ENCODE results near the gene HOMEZ. TPM values are rescaled to one million over a fixed set of nuclear protein-coding genes. Genes with fewer than 3 reads are reported as not detected.

HOMEZ gene
- polyA plus RNA-seq, 4 donors = 3.2 to 17.5 (median 7.6) TPM

DNA sequence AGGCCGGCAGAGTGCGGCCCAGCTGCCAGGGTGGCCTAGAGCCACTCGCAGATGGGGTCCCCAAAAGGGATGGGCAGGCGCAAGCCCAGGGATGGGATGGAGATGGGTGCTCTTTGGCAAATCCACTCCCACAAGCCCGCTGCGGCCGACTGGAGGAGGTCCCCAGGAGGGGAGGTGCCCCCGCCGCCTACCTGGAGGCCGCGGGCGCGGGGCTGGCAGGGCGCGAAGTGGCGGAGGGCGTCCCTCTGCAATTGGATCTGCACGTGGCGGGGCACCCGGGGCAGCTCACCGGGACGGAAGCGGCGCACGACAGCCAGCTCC is 16.0 kb upstream of the HOMEZ start:
- DNase-seq (no peak), FAIRE-seq (no peak)
- Histone ChIP-seq H3K4me1 (ENCODE audit: control insufficient read depth in 3 of 3, insufficient read depth in 2 of 3, low read depth in 1 of 3, low read length in 2 of 3) (peaks cover 0 to 35% (median 3%) of the 10 kb centered on the region in 3 donors), H3K9me3 (ENCODE audit: control insufficient read depth in 2 of 2, insufficient read depth in 1 of 2, low read depth in 1 of 2, low read length in 1 of 2) (no peaks in the 10 kb centered on the region), H3K36me3 (ENCODE audit: control insufficient read depth in 3 of 3, insufficient read depth in 2 of 3, low read depth in 1 of 3, low read length in 3 of 3) (peaks cover 0 to 11% (median 2%) of the 10 kb centered on the region in 3 donors), H3K4me3 (ENCODE audit: low read depth in 1 of 3, low read length in 3 of 3) (peak overlapping the region; percentile 68 to 75 (median 73)), H3K27ac (ENCODE audit: low read depth in 1 of 3, low read length in 2 of 3) (peak overlapping the region; percentile 91 to 98 (median 93)), H3K27me3 (ENCODE audit: control insufficient read depth in 3 of 3, insufficient read depth in 3 of 3, low read length in 3 of 3) (no peaks in the 10 kb centered on the region)
- WGBS, 3 donors = 0 to 1% (median 0%) methylated on average over 18 to 25 of the region's 25 CpGs

- peak overlapping the region; percentile 93 to 100 (median 98) for H3K27ac ChIP-seq (ENCODE audit: low read depth in 1 of 3, low read length in 2 of 3)
- H3K36me3 ChIP-seq (ENCODE audit: control insufficient read depth in 3 of 3, insufficient read depth in 2 of 3, low read depth in 1 of 3, low read length in 3 of 3) = peaks cover 0 to 15% (median 2%) of the 10 kb centered on the region in 3 donors
- FAIRE-seq (no peak), DNase-seq (peak; percentile 98 to 100)
- H3K27me3 ChIP-seq (ENCODE audit: control insufficient read depth in 3 of 3, insufficient read depth in 3 of 3, low read length in 3 of 3) = no peaks in the 10 kb centered on the region
- H3K9me3 ChIP-seq (ENCODE audit: control insufficient read depth in 2 of 2, insufficient read depth in 1 of 2, low read depth in 1 of 2, low read length in 1 of 2) = no peaks in the 10 kb centered on the region
- peaks cover 0 to 35% (median 3%) of the 10 kb centered on the region in 3 donors for H3K4me1 ChIP-seq (ENCODE audit: control insufficient read depth in 3 of 3, insufficient read depth in 2 of 3, low read depth in 1 of 3, low read length in 2 of 3)
- WGBS, 3 donors = 0 to 1% (median 0%) methylated on average over 77 to 87 of the region's 87 CpGs
- H3K4me3 ChIP-seq (ENCODE audit: low read depth in 1 of 3, low read length in 3 of 3) = peak overlapping the region; percentile 51 to 75 (median 75)
These were observed 15.5 kb upstream of the HOMEZ start for GRCh38 chr14:23301288-23301968.

GRCh38 chr14:23300687-23301223 is 14.8 kb upstream of the HOMEZ start:
- FAIRE-seq = no peak
- WGBS, 3 donors = 2 to 4% (median 4%) methylated on average over 13 of the region's 13 CpGs
- Histone ChIP-seq H3K9me3 (ENCODE audit: control insufficient read depth in 2 of 2, insufficient read depth in 1 of 2, low read depth in 1 of 2, low read length in 1 of 2) (no peaks in the 10 kb centered on the region), H3K4me1 (ENCODE audit: control insufficient read depth in 3 of 3, insufficient read depth in 2 of 3, low read depth in 1 of 3, low read length in 2 of 3) (peaks cover 0 to 29% (median 2%) of the 10 kb centered on the region in 3 donors), H3K27ac (ENCODE audit: low read depth in 1 of 3, low read length in 2 of 3) (peak overlapping the region; percentile 93 to 100 (median 98)), H3K4me3 (ENCODE audit: low read depth in 1 of 3, low read length in 3 of 3) (peak overlapping the region; percentile 33 to 75 (median 64)), H3K27me3 (ENCODE audit: control insufficient read depth in 3 of 3, insufficient read depth in 3 of 3, low read length in 3 of 3) (no peaks in the 10 kb centered on the region), H3K36me3 (ENCODE audit: control insufficient read depth in 3 of 3, insufficient read depth in 2 of 3, low read depth in 1 of 3, low read length in 3 of 3) (peaks cover 0 to 19% (median 2%) of the 10 kb centered on the region in 3 donors)
- DNase-seq = peak; percentile 61 to 72

DNA sequence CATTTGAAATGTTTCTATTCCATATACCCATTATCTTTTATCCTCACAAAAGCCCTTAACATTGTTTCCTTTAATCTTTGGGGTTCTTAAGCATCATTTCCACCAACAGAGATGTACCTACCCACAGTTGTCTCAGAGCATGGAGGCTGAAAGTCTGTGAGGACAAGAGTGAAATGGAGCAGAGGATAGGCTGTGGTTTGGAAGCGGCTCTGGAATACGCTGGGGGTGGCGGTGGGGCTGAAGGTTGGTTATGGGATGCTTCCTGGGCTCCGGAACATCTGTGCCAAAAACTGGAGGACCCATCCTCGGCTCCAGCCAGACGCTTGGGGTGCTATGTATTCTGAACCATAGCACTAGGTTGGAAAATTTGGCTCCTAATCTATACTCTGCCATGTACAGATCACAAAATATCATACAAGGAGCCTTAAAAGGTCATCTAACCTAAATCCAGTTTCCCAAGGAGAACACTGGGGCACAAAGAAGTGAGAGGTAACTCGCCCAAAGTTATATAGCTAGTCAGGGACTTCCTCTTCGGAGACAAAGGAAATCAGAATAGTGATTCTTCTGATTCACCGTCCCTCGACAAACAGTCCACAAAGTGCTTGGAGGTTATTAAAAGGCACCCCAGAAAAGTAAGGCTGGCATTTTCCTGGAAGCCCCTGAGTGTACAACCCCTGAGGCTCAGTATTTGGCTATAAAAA is 14.2 kb upstream of the HOMEZ start:
- H3K27ac ChIP-seq (ENCODE audit: low read depth in 1 of 3, low read length in 2 of 3) = peak overlapping the region; percentile 93 to 100 (median 98)
- DNase-seq (no peak), FAIRE-seq (no peak)
- 52 to 66% (median 56%) methylated on average over 10 of the region's 10 CpGs for WGBS, 3 donors
- no peaks in the 10 kb centered on the region for H3K9me3 ChIP-seq (ENCODE audit: control insufficient read depth in 2 of 2, insufficient read depth in 1 of 2, low read depth in 1 of 2, low read length in 1 of 2)
- H3K4me1 ChIP-seq (ENCODE audit: control insufficient read depth in 3 of 3, insufficient read depth in 2 of 3, low read depth in 1 of 3, low read length in 2 of 3) = peaks cover 0 to 24% (median 0%) of the 10 kb centered on the region in 3 donors
- no peaks in the 10 kb centered on the region for H3K27me3 ChIP-seq (ENCODE audit: control insufficient read depth in 3 of 3, insufficient read depth in 3 of 3, low read length in 3 of 3)
- peak overlapping the region in 2 of 3 donors; percentile 64 to 75 for H3K4me3 ChIP-seq (ENCODE audit: low read depth in 1 of 3, low read length in 3 of 3)
- peaks cover 0 to 19% (median 2%) of the 10 kb centered on the region in 3 donors for H3K36me3 ChIP-seq (ENCODE audit: control insufficient read depth in 3 of 3, insufficient read depth in 2 of 3, low read depth in 1 of 3, low read length in 3 of 3)

DNA sequence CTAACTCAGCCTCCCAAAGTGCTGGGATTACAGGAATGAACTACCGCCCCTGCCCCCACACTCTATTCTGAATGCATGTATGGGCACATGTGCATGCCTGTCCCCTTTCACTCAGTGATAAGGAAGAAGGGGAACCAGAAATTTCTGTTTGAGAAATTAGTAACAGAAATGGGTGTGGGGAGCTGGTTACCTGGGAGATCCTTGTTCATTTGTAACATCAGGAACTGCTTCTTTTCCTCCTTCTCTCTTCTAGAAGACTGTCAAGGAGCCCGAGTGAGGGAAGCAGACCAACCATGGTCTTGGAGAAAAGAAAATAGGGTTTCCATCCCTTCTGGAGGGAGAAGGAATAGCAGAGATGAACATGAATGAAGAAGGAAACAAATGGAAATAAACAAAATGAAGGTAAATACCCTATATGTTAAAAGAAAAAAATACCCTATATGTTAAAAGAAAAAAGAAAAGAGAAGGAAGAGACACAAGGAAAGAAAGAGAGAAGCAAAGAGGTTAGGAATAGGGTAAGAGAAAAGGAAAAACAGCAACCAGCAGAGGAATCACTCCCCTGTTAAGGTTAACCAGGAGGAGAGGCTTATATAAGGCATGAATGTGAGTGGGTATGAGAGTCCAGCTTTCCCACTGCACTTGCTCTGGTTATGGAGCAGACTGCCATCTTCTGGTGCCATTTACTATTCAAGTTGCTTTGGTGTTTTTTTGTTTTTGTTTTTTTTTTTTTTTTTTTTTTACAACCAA is 13.5 kb upstream of the HOMEZ start:
- Histone ChIP-seq H3K27me3 (ENCODE audit: control insufficient read depth in 3 of 3, insufficient read depth in 3 of 3, low read length in 3 of 3) (no peaks in the 10 kb centered on the region), H3K4me1 (ENCODE audit: control insufficient read depth in 3 of 3, insufficient read depth in 2 of 3, low read depth in 1 of 3, low read length in 2 of 3) (peaks cover 0 to 24% (median 0%) of the 10 kb centered on the region in 3 donors), H3K4me3 (ENCODE audit: low read depth in 1 of 3, low read length in 3 of 3) (no peak overlapping the region), H3K9me3 (ENCODE audit: control insufficient read depth in 2 of 2, insufficient read depth in 1 of 2, low read depth in 1 of 2, low read length in 1 of 2) (no peaks in the 10 kb centered on the region), H3K36me3 (ENCODE audit: control insufficient read depth in 3 of 3, insufficient read depth in 2 of 3, low read depth in 1 of 3, low read length in 3 of 3) (peaks cover 0 to 19% (median 2%) of the 10 kb centered on the region in 3 donors), H3K27ac (ENCODE audit: low read depth in 1 of 3, low read length in 2 of 3) (peak overlapping the region in 1 of 3 donors; percentile 12)
- 82 to 90% (median 87%) methylated on average over 2 of the region's 2 CpGs for WGBS, 3 donors
- DNase-seq (peak; percentile 53 to 60), FAIRE-seq (no peak)

- Histone ChIP-seq H3K4me1 (ENCODE audit: control insufficient read depth in 3 of 3, insufficient read depth in 2 of 3, low read depth in 1 of 3, low read length in 2 of 3) (peaks cover 0 to 19% (median 0%) of the 10 kb centered on the region in 3 donors), H3K9me3 (ENCODE audit: control insufficient read depth in 2 of 2, insufficient read depth in 1 of 2, low read depth in 1 of 2, low read length in 1 of 2) (no peaks in the 10 kb centered on the region), H3K4me3 (ENCODE audit: low read depth in 1 of 3, low read length in 3 of 3) (no peak overlapping the region), H3K27me3 (ENCODE audit: control insufficient read depth in 3 of 3, insufficient read depth in 3 of 3, low read length in 3 of 3) (peaks cover 0 to 6% (median 0%) of the 10 kb centered on the region in 3 donors), H3K27ac (ENCODE audit: low read depth in 1 of 3, low read length in 2 of 3) (no peak overlapping the region), H3K36me3 (ENCODE audit: control insufficient read depth in 3 of 3, insufficient read depth in 2 of 3, low read depth in 1 of 3, low read length in 3 of 3) (peaks cover 0 to 19% (median 2%) of the 10 kb centered on the region in 3 donors)
- DNase-seq = no peak
- no peak for FAIRE-seq
- 90 to 95% (median 92%) methylated on average over 7 of the region's 7 CpGs for WGBS, 3 donors
These were observed 11.8 kb upstream of the HOMEZ start for GRCh38 chr14:23297611-23298277.

- H3K4me1 ChIP-seq (ENCODE audit: control insufficient read depth in 3 of 3, insufficient read depth in 2 of 3, low read depth in 1 of 3, low read length in 2 of 3) = peaks cover 0 to 17% (median 0%) of the 10 kb centered on the region in 3 donors
- H3K27ac ChIP-seq (ENCODE audit: low read depth in 1 of 3, low read length in 2 of 3) = no peak overlapping the region
- 88 to 92% (median 89%) methylated on average over 7 of the region's 7 CpGs for WGBS, 3 donors
- no peaks in the 10 kb centered on the region for H3K9me3 ChIP-seq (ENCODE audit: control insufficient read depth in 2 of 2, insufficient read depth in 1 of 2, low read depth in 1 of 2, low read length in 1 of 2)
- peaks cover 0 to 6% (median 0%) of the 10 kb centered on the region in 3 donors for H3K27me3 ChIP-seq (ENCODE audit: control insufficient read depth in 3 of 3, insufficient read depth in 3 of 3, low read length in 3 of 3)
- FAIRE-seq (no peak), DNase-seq (no peak)
- H3K4me3 ChIP-seq (ENCODE audit: low read depth in 1 of 3, low read length in 3 of 3) = no peak overlapping the region
- H3K36me3 ChIP-seq (ENCODE audit: control insufficient read depth in 3 of 3, insufficient read depth in 2 of 3, low read depth in 1 of 3, low read length in 3 of 3) = peaks cover 0 to 19% (median 2%) of the 10 kb centered on the region in 3 donors
These were observed 11.2 kb upstream of the HOMEZ start for GRCh38 chr14:23297096-23297495.

Data from small intestine (tissue), 7 donors.